GM19324 (cell line): Measurements from ENCODE around the gene HIC1.

ENCODE experiments used
- ATAC-seq: cut with Tn5 transposase; IDR thresholded peaks from one replicate; pipeline ENCODE4 v1.9.1; 2021; ENCODE audit warnings: mild to moderate bottlenecking, moderate library complexity; ENCODE audit not compliant: unreplicated experiment, low FRiP score

HIC1 gene

DNA sequence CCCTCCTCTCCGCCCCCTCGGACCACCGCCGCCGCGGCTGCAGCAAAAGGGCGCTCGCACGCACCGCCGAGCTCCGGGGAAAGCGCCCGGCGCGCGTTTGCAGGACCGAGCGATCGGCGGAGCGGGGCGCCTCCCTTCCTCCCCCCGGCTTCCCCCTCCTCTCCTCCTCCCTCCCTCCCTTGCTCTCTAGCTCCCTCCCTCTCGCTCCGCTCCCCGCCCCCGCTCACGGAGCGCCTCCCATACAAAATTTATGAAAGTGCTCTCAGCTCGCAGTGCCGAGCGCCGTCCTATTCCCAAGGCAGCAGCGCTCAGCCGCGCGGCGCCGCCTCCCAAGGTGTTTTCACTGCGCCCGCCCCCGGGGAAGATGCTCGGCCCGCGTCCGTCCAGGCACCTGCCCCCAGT, 29.7 kb upstream of the HIC1 start, which contains the start of gene RTN4RL1:
Gene RTN4RL1 (minus strand): TSS at position 115 of the 402 bp plus-strand sequence. CDS start 469 bp downstream, outside the sequence.
- ATAC-seq: no peak

DNA sequence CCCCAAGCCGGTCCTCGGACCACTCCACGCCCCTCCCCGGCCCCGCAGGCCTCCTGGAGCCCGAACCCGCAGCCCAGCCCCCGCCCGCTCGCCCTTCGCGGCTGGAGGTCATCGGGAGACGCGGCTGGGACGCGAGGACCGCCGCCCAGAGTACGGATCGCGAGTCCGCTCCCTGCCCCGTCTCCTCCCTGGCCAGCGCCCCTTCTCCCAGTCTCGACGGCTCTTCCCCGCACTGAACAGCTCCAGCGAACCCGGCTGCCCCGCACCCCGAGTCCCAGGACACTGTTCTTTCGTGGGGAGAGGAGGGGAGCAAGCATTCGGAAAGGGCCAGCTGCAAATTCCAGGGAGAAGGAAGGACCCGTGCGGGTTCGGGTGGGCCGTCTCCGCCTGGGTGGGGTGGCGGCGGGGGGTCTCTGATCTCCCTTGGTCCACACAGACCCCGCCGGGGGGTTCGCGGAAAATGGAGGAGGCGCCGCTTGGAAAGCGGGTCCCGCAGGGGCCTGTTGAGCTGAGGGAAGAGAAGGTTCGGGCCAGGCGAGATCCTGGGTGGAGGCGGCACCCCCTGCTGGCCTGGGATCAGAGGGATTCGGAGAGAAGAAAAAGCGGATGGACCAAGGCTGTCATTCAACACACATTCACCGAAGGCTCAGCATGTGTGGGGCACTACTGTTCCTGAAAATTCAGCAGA, 29.1 kb upstream of the HIC1 start:
- ATAC-seq: no peak

DNA sequence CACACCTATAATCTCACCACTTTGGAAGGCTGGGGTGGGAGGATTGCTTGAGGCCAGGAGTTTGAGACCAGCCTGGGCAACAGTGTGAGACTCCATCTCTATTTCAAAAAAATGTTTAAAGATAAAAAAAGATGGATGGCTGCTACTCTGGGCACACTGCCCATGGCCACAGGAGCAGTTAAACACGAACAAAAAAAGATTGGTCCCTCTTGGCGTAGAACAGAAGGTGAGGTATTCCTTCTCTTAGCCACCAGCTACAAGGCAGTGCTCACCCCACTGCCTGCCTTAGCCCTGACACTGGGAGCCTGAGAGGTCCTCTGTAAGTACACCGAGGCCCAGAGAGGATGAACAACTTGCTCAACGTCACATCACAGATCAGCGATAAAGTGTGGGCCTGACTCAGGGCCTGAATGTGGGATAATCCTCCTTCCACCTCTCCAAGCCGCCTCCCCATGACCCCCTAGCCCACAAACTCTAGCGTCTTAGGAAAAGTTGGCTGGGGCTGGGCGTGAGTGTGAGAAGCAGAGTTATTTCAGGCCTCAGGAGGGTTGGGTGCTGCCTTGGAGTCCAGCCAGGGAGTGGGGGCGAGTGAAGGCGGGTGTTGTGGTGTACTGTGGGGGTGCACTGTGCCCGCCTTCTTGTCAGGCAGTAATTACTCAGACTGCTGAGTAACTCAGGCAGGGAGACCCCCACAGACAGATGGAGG, 27.2 kb upstream of the HIC1 start:
- ATAC-seq: no peak

DNA sequence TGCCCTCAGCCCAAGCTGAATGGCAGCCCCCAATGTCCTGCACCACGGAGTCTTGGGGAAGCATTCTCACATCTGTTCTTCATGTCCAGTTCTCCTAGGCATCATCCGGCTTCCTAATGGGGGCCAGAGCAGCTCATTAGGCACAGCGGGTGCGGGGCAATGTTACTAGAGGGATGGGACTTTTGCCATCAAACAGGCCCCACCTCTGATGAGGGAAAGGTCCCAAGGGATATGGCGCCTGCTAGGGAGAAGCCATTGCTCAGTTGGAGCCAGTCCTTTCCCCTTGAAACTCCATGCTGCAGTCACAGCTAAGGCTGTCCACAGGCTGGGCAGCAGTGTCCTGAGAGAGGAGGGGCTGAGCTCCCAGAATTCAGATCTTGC, 26.7 kb upstream of the HIC1 start:
- ATAC-seq: no peak

DNA sequence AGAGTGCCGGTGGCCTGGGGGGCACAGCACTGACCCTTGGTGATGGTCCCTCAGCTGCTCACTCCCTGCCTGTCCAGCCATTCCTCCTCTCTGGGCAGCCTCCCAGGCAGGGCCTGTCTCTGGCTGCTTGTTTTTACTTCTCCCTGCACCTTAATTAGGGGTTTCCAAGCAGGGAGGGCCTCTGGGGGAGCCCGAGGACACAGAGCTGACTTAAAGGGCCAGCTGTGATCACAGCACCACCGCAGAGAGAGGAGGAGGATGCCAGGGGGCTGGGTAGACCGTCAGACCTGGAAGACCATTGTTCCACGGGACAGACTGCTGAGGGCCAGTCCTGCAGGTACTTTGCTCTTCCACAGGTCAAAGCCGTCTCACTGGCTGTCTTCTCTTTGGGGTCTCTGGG, 26.2 kb upstream of the HIC1 start:
- no peak for ATAC-seq

DNA sequence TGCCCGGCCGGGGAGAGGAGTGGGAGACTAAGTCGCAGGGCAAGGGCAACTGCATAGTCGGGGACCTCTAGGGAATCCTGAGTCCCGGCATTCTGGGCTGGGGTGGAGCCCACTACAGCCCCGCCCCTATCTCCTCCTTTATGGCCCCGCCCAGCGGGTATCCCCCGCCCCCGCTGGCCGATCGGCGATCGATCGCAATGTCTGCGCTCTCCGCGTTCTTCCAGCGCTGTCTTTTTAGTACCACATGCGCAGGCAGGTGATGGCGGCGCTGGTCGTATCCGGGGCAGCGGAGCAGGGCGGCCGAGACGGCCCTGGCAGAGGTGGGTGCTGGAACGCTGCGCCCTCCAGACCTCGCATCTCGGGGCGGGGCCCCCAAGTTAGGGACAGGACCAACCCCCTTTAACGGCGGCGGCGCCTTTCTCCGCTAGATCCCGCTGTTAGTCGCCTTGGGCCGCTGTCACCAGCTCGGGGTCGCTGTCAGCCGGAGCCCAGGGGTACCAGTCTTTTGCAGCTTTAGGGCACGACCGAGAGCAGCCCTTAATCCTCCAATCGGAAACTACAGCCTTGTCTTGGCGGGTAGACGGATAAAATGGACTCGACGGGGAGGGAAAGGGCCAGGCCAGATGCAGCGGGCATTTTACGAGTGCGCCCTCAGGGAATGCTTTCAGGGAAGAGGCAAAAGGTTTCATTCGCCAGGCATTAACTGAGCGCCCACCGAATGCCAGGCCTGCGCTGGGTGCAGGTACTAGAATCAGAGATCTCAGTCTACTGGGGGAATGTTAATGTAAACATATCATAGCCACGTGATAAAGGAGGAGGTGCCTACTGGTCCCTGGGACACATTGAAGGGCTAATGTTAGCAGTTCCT, 24.8 kb upstream of the HIC1 start, which contains the start of gene DPH1:
Gene DPH1 (plus strand): TSS at position 243 of the 868 bp plus-strand sequence. CDS start 17 bp downstream, at position 260.
- ATAC-seq: peak; percentile 53

DNA sequence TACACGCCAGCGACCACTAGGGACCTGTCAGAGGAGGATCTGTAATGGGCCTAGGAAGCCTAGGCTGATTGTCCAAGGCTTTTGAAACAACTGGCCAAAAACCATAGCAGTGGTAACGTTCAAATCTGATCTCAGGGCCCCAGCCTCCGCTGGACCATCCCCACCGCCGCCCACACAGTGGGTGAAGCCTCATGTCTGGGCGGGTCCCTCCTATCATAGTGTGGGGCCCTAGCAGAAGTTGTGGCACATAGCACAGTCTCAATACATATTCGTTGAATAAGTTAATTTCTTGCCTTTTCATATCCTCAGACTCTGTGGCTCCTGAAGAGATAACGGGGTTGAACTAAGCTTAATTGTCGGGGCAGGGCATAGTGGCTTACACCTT, 24.1 kb upstream of the HIC1 start:
- no peak for ATAC-seq

DNA sequence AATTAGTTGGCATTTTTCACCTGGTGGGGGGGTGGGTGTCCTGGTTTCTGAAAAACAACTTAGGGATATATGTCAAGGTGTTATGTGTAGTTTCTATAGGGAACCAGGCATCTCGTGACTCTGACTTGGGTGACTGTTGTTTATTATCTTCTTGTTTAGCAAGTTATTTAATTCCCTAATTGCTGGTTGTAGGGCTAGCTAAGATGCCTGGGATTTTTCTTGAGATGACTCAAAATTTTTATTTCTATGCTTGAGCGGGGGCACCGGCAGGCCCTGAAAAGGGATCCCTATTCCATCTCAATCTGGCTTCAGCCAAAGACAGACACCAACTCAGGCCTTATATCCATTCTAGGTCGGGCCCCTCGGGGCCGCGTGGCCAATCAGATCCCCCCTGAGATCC, 21.8 kb upstream of the HIC1 start:
- no peak for ATAC-seq

DNA sequence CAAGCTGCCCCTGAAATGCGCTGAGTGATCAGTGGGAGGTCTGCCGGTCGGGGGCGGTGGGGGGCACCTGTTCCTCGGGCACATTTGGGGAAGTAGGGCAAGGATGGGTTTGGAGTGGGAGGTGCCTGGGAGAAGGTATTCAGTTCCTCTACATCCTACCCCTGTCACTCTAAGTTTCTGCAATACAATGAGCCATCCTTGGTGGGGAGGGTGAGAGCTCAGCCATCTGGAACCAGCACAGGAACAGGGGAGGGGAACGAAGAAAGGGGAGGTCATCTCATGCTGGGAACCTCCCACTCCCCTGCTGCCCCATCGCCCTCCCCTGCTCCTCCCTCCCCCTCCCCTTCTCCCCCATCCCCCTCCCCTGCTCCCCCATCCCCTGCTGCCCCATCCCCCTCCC, 20.7 kb upstream of the HIC1 start:
- ATAC-seq: no peak

DNA sequence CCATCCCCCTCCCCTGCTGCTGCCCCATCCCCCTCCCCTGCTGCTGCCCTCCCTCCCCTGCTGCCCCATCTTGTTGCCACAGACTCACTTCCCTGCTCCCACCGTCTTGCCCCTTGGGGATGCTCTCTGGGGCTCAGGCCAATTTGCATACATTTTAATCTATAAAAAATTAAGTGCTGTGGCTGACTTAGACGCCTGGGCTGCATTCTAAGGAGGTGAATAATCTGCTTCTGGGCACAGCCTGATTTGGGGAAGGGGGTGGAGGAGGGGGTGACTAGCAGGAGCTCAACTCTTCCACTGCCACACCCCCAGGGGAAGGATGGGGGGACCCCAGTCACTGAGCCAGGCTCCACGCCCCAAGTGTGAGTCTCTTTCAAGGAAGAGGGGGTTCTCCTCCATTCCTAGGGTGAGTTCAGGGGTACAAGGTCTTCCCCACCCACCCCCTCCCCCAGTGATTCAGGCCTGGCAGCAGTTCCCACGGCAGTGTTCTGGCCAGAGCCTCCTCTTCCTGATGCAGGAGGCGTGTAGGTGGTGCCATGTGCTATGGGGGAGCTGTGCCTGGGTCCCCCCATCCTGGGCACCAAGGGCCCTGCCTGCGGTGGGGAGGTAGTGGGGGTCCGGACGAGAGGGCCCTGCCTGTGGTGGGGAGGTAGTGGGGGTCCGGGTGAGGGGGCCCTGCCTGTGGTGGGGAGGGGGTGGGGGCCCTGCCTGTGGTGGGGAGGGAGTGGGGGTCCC, 19.9 kb upstream of the HIC1 start:
- no peak for ATAC-seq

DNA sequence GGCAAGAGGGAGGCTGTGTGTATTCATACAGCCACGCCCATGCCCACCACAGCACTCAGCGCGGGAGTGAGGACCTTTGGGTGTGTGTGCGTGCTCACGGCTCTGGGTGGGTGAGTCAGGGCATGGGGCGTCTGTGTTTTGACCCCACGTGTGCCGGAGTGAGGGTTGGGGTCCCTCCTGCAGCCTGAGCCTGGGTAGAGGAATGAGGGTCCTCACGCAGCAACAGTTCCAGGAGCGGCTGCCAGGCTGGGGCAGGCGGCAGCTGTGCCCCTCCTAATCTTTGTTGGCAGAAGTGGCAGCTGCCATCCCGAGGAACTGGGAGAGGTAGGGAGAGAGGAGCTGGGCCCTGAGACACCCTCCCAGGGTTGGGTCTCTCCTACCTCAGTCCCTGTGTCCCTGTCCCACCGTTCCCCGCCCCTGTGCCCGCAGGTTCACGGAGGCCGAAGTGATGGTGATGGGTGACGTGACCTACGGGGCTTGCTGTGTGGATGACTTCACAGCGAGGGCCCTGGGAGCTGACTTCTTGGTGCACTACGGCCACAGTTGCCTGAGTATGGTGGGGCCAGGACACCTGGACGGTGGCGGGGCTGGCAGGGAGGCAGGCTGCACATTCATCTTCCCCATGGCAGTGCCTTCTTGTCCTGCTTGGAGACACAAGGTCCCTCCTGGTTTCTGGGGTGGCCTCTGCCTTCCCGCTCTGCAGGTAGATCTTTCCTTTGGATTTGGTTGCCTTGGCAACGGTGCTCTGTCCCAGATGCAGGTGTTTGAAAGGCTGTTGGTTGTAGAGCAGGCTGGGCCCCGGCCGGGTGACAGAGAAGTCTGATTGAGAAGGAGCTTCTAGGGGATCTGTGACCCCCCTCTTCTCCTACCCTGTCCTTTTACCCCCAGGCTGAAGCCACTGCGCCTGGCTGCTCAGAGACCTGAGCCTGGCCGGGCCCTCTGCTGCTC, 19.1 kb upstream of the HIC1 start:
- ATAC-seq: no peak

DNA sequence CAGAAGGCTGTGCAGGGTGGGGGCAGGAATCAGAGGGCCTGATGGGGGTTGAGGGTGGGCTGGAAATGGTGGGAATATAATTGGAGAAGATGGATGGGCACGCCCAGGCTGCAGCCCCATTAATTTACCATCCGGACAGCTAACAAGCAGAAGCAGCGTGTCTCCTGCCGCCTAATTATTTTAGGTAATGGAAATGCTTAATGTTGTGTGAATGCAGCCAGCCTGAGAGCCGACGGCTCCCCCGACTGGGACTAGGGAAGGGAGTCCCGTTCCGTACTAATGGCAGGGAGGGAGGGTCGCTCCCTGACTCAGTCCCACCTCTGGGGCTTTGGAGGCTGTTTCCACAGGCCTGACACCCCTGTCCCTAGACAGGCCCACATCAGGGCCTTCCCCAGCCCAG, 17.7 kb upstream of the HIC1 start:
- no peak for ATAC-seq

DNA sequence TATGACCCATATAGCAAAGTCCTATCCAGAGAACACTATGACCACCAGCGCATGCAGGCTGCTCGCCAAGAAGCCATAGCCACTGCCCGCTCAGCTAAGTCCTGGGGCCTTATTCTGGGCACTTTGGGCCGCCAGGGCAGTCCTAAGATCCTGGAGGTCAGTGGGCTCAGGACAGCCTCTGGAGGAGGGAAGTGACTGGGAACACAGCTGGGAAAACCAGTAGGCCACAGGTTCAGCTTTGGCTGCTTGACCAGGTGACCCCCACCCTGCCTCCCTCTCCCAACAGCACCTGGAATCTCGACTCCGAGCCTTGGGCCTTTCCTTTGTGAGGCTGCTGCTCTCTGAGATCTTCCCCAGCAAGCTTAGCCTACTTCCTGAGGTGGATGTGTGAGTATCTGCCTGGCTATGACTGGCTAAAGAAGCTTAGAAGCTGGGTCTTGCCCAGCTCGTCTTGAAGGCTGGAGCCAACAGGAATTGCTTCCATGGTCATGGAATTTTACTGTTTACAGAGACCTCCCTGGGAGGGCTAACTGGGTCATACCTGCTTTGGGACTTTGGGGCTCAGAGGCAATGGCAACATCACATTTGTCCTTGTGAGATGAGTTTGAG, 14.6 kb upstream of the HIC1 start:
- no peak for ATAC-seq

DNA sequence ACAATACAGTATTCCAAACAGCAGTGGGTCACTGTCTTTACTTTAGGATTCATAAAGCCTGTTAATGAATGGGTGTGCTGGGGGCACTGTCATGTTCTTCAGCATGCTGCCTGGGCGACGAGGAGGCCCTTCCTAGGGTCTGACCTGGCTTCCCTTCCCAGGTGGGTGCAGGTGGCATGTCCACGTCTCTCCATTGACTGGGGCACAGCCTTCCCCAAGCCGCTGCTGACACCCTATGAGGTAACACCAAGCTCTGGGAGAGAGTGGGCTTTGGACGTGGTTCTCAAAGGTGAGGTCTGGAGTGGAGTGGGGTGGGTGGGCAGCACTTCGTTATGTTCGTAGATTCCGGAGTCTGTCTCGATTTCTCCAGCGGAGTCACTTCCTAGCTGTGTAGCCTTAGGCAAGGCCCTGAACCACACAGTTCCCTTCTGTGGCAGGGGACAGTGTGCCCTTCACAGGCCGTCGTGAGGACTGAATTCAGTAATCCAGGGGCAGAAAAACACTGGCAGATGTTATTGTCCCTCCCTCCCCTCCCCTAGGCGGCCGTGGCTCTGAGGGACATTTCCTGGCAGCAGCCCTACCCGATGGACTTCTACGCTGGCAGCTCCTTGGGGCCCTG, 13.9 kb upstream of the HIC1 start:
- no peak for ATAC-seq

DNA sequence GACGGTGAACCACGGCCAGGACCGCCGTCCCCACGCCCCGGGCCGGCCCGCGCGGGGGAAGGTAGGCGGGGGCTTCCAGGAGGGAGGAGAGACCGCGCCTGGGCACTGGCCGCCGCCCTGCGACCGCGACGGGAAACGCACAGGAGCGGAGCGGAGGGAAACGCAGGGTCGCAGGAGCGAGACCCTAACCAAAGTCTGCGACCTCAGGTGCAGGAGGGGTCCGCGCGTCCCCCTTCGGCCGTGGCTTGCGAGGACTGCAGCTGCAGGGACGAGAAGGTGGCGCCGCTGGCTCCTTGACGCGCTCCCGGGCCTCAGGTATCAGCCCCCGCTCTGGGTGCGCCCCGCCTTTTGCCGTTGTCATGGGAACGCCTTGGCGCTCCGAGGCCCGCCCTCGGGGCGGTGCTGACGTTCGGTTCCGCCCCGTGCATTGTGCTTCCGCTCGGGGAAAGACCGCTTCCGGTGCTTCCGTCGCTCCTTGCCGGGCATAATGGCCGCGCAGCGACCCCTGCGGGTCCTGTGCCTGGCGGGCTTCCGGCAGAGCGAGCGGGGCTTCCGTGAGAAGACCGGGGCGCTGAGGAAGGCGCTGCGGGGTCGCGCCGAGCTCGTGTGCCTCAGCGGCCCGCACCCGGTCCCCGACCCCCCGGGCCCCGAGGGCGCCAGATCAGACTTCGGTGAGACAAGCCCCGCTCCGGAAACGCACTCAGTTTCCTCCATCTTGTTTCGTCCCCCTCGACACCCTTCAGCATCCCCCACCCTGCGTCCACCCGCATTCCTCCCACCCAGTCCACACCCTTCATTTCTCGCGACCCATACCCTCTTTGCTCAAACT, 13.1 kb upstream of the HIC1 start, which contains the start of gene OVCA2:
Gene OVCA2 (plus strand): TSS at position 462 of the 829 bp plus-strand sequence. CDS start 26 bp downstream, at position 488.
- ATAC-seq: peak; percentile 87

DNA sequence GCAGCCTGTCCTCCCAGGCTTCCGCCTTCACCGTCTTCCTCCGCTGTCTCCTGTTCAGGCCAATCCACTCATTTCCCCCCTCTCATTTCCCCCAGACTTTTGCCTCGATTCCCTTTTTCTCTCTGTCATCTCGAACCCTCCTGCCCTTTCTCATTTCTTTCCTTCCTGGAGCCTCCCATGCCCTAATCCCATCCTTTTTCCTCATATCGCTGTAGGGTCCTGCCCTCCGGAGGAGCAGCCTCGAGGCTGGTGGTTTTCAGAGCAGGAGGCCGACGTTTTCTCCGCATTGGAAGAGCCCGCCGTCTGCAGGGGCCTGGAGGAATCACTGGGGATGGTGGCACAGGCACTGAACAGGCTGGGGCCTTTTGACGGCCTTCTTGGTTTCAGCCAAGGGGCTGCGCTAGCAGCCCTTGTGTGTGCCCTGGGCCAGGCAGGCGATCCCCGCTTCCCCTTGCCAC, 12.5 kb upstream of the HIC1 start:
- no peak for ATAC-seq

DNA sequence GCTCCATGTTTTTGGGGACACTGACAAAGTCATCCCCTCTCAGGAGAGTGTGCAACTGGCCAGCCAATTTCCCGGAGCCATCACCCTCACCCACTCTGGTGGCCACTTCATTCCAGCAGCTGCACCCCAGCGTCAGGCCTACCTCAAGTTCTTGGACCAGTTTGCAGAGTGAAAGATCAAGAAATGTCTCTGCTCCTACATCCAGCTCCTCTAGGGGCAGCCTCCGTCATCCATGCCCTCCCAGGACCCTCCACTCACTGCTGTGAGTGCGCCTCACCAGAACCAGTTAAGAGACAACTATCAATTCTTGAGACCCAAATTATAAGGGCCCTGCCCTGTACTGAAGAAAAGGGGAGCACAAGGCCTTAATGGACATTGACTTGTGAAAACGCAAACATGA, 12.0 kb upstream of the HIC1 start:
- ATAC-seq: no peak
